Measurements from ENCODE around the gene SLC44A1. TPM values are rescaled to one million over a fixed set of nuclear protein-coding genes. Genes with fewer than 3 reads are reported as not detected.
A peak's percentile ranks its signal among the peaks of the same experiment; 100 is the strongest.

SLC44A1 gene
- total RNA-seq = 10 to 100 TPM in 3 of 4 donors, 1 to 10 TPM in 1; 9.9 to 53.8 (median 40.8) TPM

- Histone ChIP-seq H3K36me3 (no peaks in the 10 kb centered on the region), H3K4me1 (peaks cover 0 to 21% (median 0%) of the 10 kb centered on the region in 4 donors)
- TF ChIP-seq CTCF (IDR thresholded peaks at IDR 0.05) (peak in 4 of 6 experiments; percentile 14 to 22 (median 19)), POLR2A (IDR thresholded peaks at IDR 0.05) (peak; percentile 81 to 85)
Observed at GRCh38 chr9:105244003-105244733, at the start of gene SLC44A1. Gene SLC44A1 (plus strand): TSS chr9:105244651. CDS start chr9:105244869, 218 bp downstream.

GRCh38 chr9:105195259-105195658 is 49.2 kb upstream of the SLC44A1 start:
- H3K4me1 ChIP-seq = no peaks in the 10 kb centered on the region
- H3K27me3 ChIP-seq = no peaks in the 10 kb centered on the region
- TF ChIP-seq CTCF (IDR thresholded peaks at IDR 0.05) = no peak
- TF ChIP-seq POLR2A (IDR thresholded peaks at IDR 0.05) = no peak
- no peaks in the 10 kb centered on the region for H3K36me3 ChIP-seq
- no peak overlapping the region for H3K27ac ChIP-seq
- DNase-seq = no peak
- H3K4me3 ChIP-seq = no peak overlapping the region
- no peaks in the 10 kb centered on the region for H3K9me3 ChIP-seq

More at GRCh38 chr9:105244003-105244733, at the start of gene SLC44A1:
- Histone ChIP-seq H3K4me3 (peak within 1 kb of the TSS; percentile 71 to 96 (median 82)), H3K27me3 (no peaks in the 10 kb centered on the region), H3K9me3 (no peaks in the 10 kb centered on the region), H3K27ac (peak within 1 kb of the TSS; percentile 77 to 94 (median 84))
- peak; percentile 92 to 98 (median 98) for DNase-seq

- no peak for DNase-seq
- Histone ChIP-seq H3K27me3 (no peaks in the 10 kb centered on the region), H3K27ac (no peak overlapping the region), H3K4me3 (no peak overlapping the region), H3K9me3 (no peaks in the 10 kb centered on the region), H3K36me3 (no peaks in the 10 kb centered on the region), H3K4me1 (no peaks in the 10 kb centered on the region)
- TF ChIP-seq POLR2A (IDR thresholded peaks at IDR 0.05) = no peak
- TF ChIP-seq CTCF (IDR thresholded peaks at IDR 0.05) = no peak
Observed at GRCh38 chr9:105198023-105198422, 46.4 kb upstream of the SLC44A1 start.

GRCh38 chr9:105198865-105199264 is 45.6 kb upstream of the SLC44A1 start:
- Histone ChIP-seq H3K9me3 (no peaks in the 10 kb centered on the region), H3K4me3 (no peak overlapping the region), H3K36me3 (no peaks in the 10 kb centered on the region), H3K27ac (no peak overlapping the region), H3K27me3 (no peaks in the 10 kb centered on the region), H3K4me1 (no peaks in the 10 kb centered on the region)
- TF ChIP-seq CTCF (IDR thresholded peaks at IDR 0.05) = no peak
- TF ChIP-seq POLR2A (IDR thresholded peaks at IDR 0.05) = no peak
- DNase-seq = no peak

- TF ChIP-seq POLR2A (IDR thresholded peaks at IDR 0.05) (no peak), CTCF (IDR thresholded peaks at IDR 0.05) (no peak)
- no peaks in the 10 kb centered on the region for H3K9me3 ChIP-seq
- no peaks in the 10 kb centered on the region for H3K27me3 ChIP-seq
- no peak overlapping the region for H3K4me3 ChIP-seq
- H3K36me3 ChIP-seq = no peaks in the 10 kb centered on the region
- no peak for DNase-seq
- H3K27ac ChIP-seq = no peak overlapping the region
- no peaks in the 10 kb centered on the region for H3K4me1 ChIP-seq
Observed at GRCh38 chr9:105204416-105204815, 40.0 kb upstream of the SLC44A1 start.

Measured in Peyer's patch (tissue), 4 donors.